HEK293T (cell line): Measurements from ENCODE around the gene ACOT7.
"Not testable (repeated sequence)": the region's sequence is repeated elsewhere in the genome, so short reads cannot be mapped to it uniquely, and the experiment has no call there.

Experiments used
- CTCF ChIA-PET: fragments of 350-600 bp; formaldehyde crosslinking; extraction: SDS; loops from one replicate; lab custom pipeline; 2021; ENCODE audit warnings: antibody characterized with exemption, inconsistent platforms; lab: Yijun Ruan, JAX
- POLR2A ChIA-PET: fragments of 350-600 bp; formaldehyde crosslinking; extraction: SDS; loops from one replicate; lab custom pipeline; 2020; ENCODE audit warnings: antibody characterized with exemption, inconsistent platforms; lab: Yijun Ruan, JAX
- DNase-seq: peaks from one replicate; pipeline ENCODE4 v3.0.0; 2012; ENCODE audit warnings: mixed read lengths; ENCODE audit errors: extremely low spot score
- ARNT ChIP-seq: fragments of 450-650 bp; IDR thresholded peaks from 2 replicates; pipeline ENCODE4 v1.6.1; 2017; ENCODE audit warnings: mild to moderate bottlenecking
- BHLHE40 ChIP-seq: fragments of 450-650 bp; IDR thresholded peaks from 2 replicates; pipeline ENCODE4 v1.6.1; 2016; ENCODE audit warnings: mild to moderate bottlenecking, moderate library complexity, borderline replicate concordance
- CTBP1 ChIP-seq: fragments of 450-650 bp; IDR thresholded peaks from 2 replicates; pipeline ENCODE4 v1.6.1; 2016; ENCODE audit warnings: borderline replicate concordance
- ELF4 ChIP-seq: fragments of 450-650 bp; IDR thresholded peaks from 2 replicates; pipeline ENCODE4 v1.6.1; 2017; ENCODE audit warnings: antibody characterized with exemption
- FOXA1 ChIP-seq: fragments of 450-650 bp; IDR thresholded peaks from 2 replicates; pipeline ENCODE4 v1.6.1; 2016; ENCODE audit warnings: mild to moderate bottlenecking
- FOXK2 ChIP-seq: fragments of 450-650 bp; IDR thresholded peaks from 2 replicates; pipeline ENCODE4 v1.6.1; 2016; ENCODE audit warnings: mild to moderate bottlenecking
- FOXM1 ChIP-seq: fragments of 450-650 bp; IDR thresholded peaks from 2 replicates; pipeline ENCODE4 v1.6.1; 2017; ENCODE audit warnings: mild to moderate bottlenecking, borderline replicate concordance
- HDGF ChIP-seq: fragments of 450-650 bp; IDR thresholded peaks from 2 replicates; pipeline ENCODE4 v1.6.1; 2017; ENCODE audit warnings: antibody characterized with exemption, borderline replicate concordance
- L3MBTL2 ChIP-seq: fragments of 450-650 bp; conservative IDR thresholded peaks from 2 replicates; pipeline ENCODE4 v1.6.1; 2016; ENCODE audit warnings: mild to moderate bottlenecking
- LEF1 ChIP-seq: fragments of 450-650 bp; IDR thresholded peaks from 2 replicates; pipeline ENCODE4 v1.6.1; 2017; ENCODE audit warnings: mild to moderate bottlenecking, borderline replicate concordance
- NFRKB ChIP-seq: fragments of 450-650 bp; IDR thresholded peaks from 2 replicates; pipeline ENCODE4 v1.6.1; 2016; ENCODE audit warnings: mild to moderate bottlenecking, moderate library complexity
- PKNOX1 ChIP-seq: fragments of 450-650 bp; IDR thresholded peaks from 2 replicates; pipeline ENCODE4 v1.6.1; 2016
- SP1 ChIP-seq: fragments of 450-650 bp; IDR thresholded peaks from 2 replicates; pipeline ENCODE4 v1.6.1; 2017
- SUZ12 ChIP-seq: fragments of 450-650 bp; IDR thresholded peaks from 2 replicates; pipeline ENCODE4 v1.6.1; 2016; ENCODE audit warnings: mild to moderate bottlenecking
- TARDBP ChIP-seq: fragments of 450-650 bp; IDR thresholded peaks from 2 replicates; pipeline ENCODE4 v1.6.1; 2016
- ZNF384 ChIP-seq: fragments of 450-650 bp; IDR thresholded peaks from 2 replicates; pipeline ENCODE4 v1.6.1; 2016

The ACOT7 gene

GRCh38 chr1:6393400-6394187 is at the start of gene ACOT7:
TSS of gene ACOT7 (minus strand) at chr1:6393767. CDS start at chr1:6393399, 368 bp downstream.
- ChIA-PET POLR2A (interaction anchor here (0.6 to 3.8 kb wide), 9 partner anchors 9 to 44 kb away, joined by 3 to 20 read pairs (median 4); no protein-coding TSS in a partner anchor), CTCF (interaction anchor here (0.9 to 2.0 kb wide), 3 partner anchors 11 to 36 kb away, joined by 3 to 8 read pairs (median 5); no protein-coding TSS in a partner anchor)
- TF ChIP-seq L3MBTL2, result peak; percentile 81
- TF ChIP-seq ZNF384, result no peak

GRCh38 chr1:6441586-6441985 is 48.0 kb upstream of the ACOT7 start:
- no peak for DNase-seq
- ChIA-PET POLR2A (no interaction called here), CTCF (interaction anchor here (0.9 kb wide), 1 partner anchor 11 kb away, joined by 3 read pairs; no protein-coding TSS in a partner anchor)
- TF ChIP-seq FOXK2 (no peak), SP1 (no peak), SUZ12 (no peak), ZNF384 (no peak), BHLHE40 (no peak), PKNOX1 (no peak)

More at GRCh38 chr1:6393400-6394187, at the start of gene ACOT7:
- peak; percentile 92 for DNase-seq

- TF ChIP-seq ELF4, result no peak
- no peak for TF ChIP-seq HDGF
- no peak for TF ChIP-seq FOXA1
- TF ChIP-seq FOXK2, result no peak
- TF ChIP-seq SUZ12, result no peak
- POLR2A ChIA-PET, result no interaction called here
- CTCF ChIA-PET, result interaction anchor here (0.6 to 1.4 kb wide), 8 partner anchors 8 to 92 kb away, joined by 3 to 5 read pairs (median 4); no protein-coding TSS in a partner anchor
- peak; percentile 73 for DNase-seq
These were observed 46.9 kb upstream of the ACOT7 start for GRCh38 chr1:6440198-6441126.

- ChIA-PET CTCF (interaction anchor here (0.6 to 2.1 kb wide), 17 partner anchors 8 to 510 kb away, joined by 3 to 25 read pairs (median 4); partner anchors contain the start of genes HES2 and PLEKHG5), POLR2A (no interaction called here)
- DNase-seq, result peak; percentile 85
- TF ChIP-seq PKNOX1 (no peak), TARDBP (no peak), NFRKB (no peak), ELF4 (no peak), HDGF (no peak), CTBP1 (no peak), ZNF384 (no peak), FOXA1 (no peak), SUZ12 (no peak), FOXM1 (no peak), FOXK2 (no peak), BHLHE40 (no peak), SP1 (no peak), LEF1 (no peak), L3MBTL2 (no peak)
These were observed 44.5 kb upstream of the ACOT7 start for GRCh38 chr1:6438047-6438525.

GRCh38 chr1:6437012-6437700 is 43.6 kb upstream of the ACOT7 start:
- POLR2A ChIA-PET, DNase-seq: not testable (repeated sequence)
- CTCF ChIA-PET, result interaction anchor here (0.6 to 2.1 kb wide), 16 partner anchors 7 to 511 kb away, joined by 3 to 25 read pairs (median 4); partner anchors contain the start of genes HES2 and PLEKHG5

- CTCF ChIA-PET, DNase-seq, POLR2A ChIA-PET: not testable (repeated sequence)
These were observed 42.7 kb upstream of the ACOT7 start for GRCh38 chr1:6436277-6436676.

- no peak for DNase-seq
- ChIA-PET CTCF (interaction anchor here (1.7 kb wide), 1 partner anchor 12 kb away, joined by 3 read pairs; no protein-coding TSS in a partner anchor), POLR2A (no interaction called here)
- TF ChIP-seq CTBP1 (no peak), ARNT (no peak), LEF1 (no peak), ZNF384 (no peak), HDGF (no peak)
These were observed 42.0 kb upstream of the ACOT7 start for GRCh38 chr1:6435547-6435946.
